ENCODE results near the gene RNF223. TPM values are rescaled to one million over a fixed set of nuclear protein-coding genes. Genes with fewer than 3 reads are reported as not detected.

RNF223 gene
- total and polyA plus RNA-seq, 11 donors = not detected

- Histone ChIP-seq H3K27me3 (no peaks in the 10 kb centered on the region), H3K9me3 (no peaks in the 10 kb centered on the region), H3K27ac (no peak overlapping the region), H3K4me3 (no peak overlapping the region), H3K36me3 (no peaks in the 10 kb centered on the region), H3K4me1 (peaks cover 0 to 41% (median 21%) of the 10 kb centered on the region in 12 donors)
- no peak for DNase-seq
- 68 to 82% (median 71%) methylated on average over 10 to 21 of the region's 21 CpGs for WGBS, 4 donors
- no peak for TF ChIP-seq POLR2A (IDR thresholded peaks at IDR 0.05)
- no peak for TF ChIP-seq CTCF (IDR thresholded peaks at IDR 0.05)
- peak in 1 of 4 donors; percentile 2 for ATAC-seq
- intact Hi-C loops (cut with DNase I) = loop anchor here in 1 of 10 donors (5.0 kb wide), 1 partner anchor 35 kb away; no protein-coding TSS in a partner anchor
These were observed 47.3 kb downstream of the RNF223 start for GRCh38 chr1:1026599-1027413.

GRCh38 chr1:1025730-1026129, 48.4 kb downstream of the RNF223 start:
- Histone ChIP-seq H3K9me3 (no peaks in the 10 kb centered on the region), H3K4me1 (peaks cover 0 to 52% (median 31%) of the 10 kb centered on the region in 12 donors), H3K36me3 (no peaks in the 10 kb centered on the region), H3K27ac (peak overlapping the region in 1 of 12 donors; percentile 73), H3K27me3 (peaks cover 0 to 10% (median 0%) of the 10 kb centered on the region in 9 donors), H3K4me3 (peak overlapping the region in 1 of 12 donors; percentile 18)
- intact Hi-C loops (cut with DNase I) = loop anchor here in 1 of 10 donors (5.0 kb wide), 1 partner anchor 37 kb away; no protein-coding TSS in a partner anchor
- TF ChIP-seq CTCF (IDR thresholded peaks at IDR 0.05) = no peak
- TF ChIP-seq POLR2A (IDR thresholded peaks at IDR 0.05) = no peak
- DNase-seq (no peak), ATAC-seq (peak in 1 of 4 donors; percentile 11)
- 75 to 82% (median 81%) methylated on average over 4 to 10 of the region's 10 CpGs for WGBS, 4 donors

GRCh38 chr1:1024771-1025699, 49.1 kb downstream of the RNF223 start:
- no peak for DNase-seq
- no peak for TF ChIP-seq POLR2A (IDR thresholded peaks at IDR 0.05)
- TF ChIP-seq CTCF (IDR thresholded peaks at IDR 0.05) = no peak
- no peaks in the 10 kb centered on the region for H3K36me3 ChIP-seq
- peak in 3 of 4 donors; percentile 9 to 62 (median 17) for ATAC-seq
- H3K9me3 ChIP-seq = no peaks in the 10 kb centered on the region
- H3K4me3 ChIP-seq = peak overlapping the region in 6 of 12 donors; percentile 0 to 34 (median 20)
- WGBS, 4 donors = 43 to 65% (median 50%) methylated on average over 20 to 31 of the region's 31 CpGs
- peaks cover 0 to 59% (median 35%) of the 10 kb centered on the region in 12 donors for H3K4me1 ChIP-seq
- H3K27me3 ChIP-seq = peaks cover 0 to 10% (median 0%) of the 10 kb centered on the region in 9 donors
- intact Hi-C loops (cut with DNase I) = loop anchor here in 4 of 10 donors (5.0 kb wide), 1 partner anchor 37 kb away; no protein-coding TSS in a partner anchor
- H3K27ac ChIP-seq = peak overlapping the region in 7 of 12 donors; percentile 6 to 73 (median 34)
